ENCODE results near the gene SNHG17. TPM values are rescaled to one million over a fixed set of nuclear protein-coding genes. Genes with fewer than 3 reads are reported as not detected.
"Not testable (repeated sequence)": the region's sequence is repeated elsewhere in the genome, so short reads cannot be mapped to it uniquely, and the experiment has no call there.

Gene SNHG17
- total RNA-seq, 4 donors from 2014 or later, result 0.59 to 58.9 (median 9.3) TPM

DNA sequence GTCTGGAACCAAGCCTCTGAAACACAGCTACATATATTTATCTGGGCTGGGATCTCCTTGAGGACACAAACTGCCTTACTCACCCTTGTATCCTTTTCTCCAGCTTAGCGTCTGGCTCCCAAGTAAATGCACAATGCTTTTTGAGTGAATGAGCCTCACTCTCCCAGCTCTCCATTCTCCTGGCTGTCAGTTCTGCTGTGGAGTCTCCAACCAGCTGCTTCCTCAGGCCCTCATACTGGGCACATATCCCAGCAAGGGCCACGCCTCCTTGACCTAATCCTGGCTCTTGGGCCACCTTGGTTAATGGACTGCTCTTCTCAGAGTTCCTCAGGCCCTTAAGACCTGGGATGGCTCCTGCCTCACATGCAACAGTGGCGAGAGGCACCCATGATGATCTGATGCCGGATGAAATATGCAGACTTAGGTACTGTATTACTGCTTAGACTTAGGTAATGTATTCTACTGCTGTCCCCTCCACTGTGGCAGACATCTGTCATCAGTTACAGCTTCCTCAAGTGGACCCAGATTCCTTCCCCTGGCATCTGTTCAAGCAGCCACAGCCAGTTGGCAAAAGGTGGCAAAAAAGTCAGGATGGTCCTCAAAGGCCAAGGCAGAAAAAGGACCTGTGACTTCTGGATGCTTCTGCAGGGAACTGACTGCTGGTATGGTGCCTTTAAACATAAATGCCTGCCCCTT is 16.5 kb downstream of the SNHG17 start:
- TF ChIP-seq POLR2A (IDR thresholded peaks at IDR 0.05), result no peak
- TF ChIP-seq, protein P1, sequence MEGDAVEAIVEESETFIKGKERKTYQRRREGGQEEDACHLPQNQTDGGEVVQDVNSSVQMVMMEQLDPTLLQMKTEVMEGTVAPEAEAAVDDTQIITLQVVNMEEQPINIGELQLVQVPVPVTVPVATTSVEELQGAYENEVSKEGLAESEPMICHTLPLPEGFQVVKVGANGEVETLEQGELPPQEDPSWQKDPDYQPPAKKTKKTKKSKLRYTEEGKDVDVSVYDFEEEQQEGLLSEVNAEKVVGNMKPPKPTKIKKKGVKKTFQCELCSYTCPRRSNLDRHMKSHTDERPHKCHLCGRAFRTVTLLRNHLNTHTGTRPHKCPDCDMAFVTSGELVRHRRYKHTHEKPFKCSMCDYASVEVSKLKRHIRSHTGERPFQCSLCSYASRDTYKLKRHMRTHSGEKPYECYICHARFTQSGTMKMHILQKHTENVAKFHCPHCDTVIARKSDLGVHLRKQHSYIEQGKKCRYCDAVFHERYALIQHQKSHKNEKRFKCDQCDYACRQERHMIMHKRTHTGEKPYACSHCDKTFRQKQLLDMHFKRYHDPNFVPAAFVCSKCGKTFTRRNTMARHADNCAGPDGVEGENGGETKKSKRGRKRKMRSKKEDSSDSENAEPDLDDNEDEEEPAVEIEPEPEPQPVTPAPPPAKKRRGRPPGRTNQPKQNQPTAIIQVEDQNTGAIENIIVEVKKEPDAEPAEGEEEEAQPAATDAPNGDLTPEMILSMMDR (IDR thresholded peaks at IDR 0.05), result no peak
- Histone ChIP-seq H3K27ac (no peak overlapping the region), H3K9me3 (no peaks in the 10 kb centered on the region), H3K4me3 (no peak overlapping the region), H3K4me1 (no peaks in the 10 kb centered on the region), H3K27me3 (no peaks in the 10 kb centered on the region), H3K36me3 (no peaks in the 10 kb centered on the region)
- intact Hi-C loops (cut with DNase I; ENCODE audit: low total_unique reads), result no loop called here
- DNase-seq, result peak in 1 of 2 donors; percentile 42

DNA sequence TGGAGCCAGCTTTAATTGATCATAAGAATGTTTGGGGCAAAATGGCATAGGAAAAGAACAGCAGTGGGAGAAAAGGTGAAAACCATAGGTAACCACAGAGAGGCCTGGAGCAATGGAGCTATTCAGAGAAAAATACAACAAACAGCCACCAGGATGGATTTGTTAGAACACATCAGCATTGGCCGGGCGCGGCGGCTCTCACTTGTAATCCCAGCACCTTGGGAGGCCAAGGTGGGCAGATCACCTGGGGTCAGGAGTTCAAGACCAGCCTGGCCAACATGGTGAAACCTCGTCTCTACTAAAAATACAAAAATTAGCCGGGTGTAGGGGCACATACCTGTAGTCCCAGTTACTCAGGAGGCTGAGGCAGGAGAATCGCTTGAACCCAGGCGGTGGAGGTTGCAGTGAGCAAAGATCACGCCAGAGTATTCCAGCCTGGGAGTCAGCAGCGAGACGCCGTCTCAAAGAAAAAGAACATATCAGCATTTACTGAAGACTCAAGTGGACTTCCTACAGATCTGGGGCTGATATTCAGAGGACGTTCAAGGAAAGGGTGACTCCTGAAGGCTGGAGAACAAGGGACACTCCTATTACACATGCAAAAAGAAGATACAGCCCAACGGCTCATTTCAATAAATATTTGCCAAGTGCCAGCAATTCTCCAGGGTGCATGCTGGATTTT is 20.2 kb downstream of the SNHG17 start:
- no peak overlapping the region for H3K27ac ChIP-seq
- H3K4me1 ChIP-seq, result no peaks in the 10 kb centered on the region
- TF ChIP-seq, protein P1 (IDR thresholded peaks at IDR 0.05), result no peak
- TF ChIP-seq POLR2A (IDR thresholded peaks at IDR 0.05), result no peak
- no peak overlapping the region for H3K4me3 ChIP-seq
- no peaks in the 10 kb centered on the region for H3K9me3 ChIP-seq
- no peak for DNase-seq
- no peaks in the 10 kb centered on the region for H3K27me3 ChIP-seq
- intact Hi-C loops (cut with DNase I; ENCODE audit: low total_unique reads), result no loop called here
- H3K36me3 ChIP-seq, result no peaks in the 10 kb centered on the region

GRCh38 chr20:38412877-38413577 is 22.1 kb downstream of the SNHG17 start:
- H3K4me1 ChIP-seq, result no peaks in the 10 kb centered on the region
- H3K9me3 ChIP-seq, result no peaks in the 10 kb centered on the region
- DNase-seq, result no peak
- H3K36me3 ChIP-seq, result no peaks in the 10 kb centered on the region
- intact Hi-C loops (cut with DNase I; ENCODE audit: low total_unique reads), result no loop called here
- no peaks in the 10 kb centered on the region for H3K27me3 ChIP-seq
- H3K4me3 ChIP-seq, result no peak overlapping the region
- no peak overlapping the region for H3K27ac ChIP-seq
- TF ChIP-seq, protein P1 (IDR thresholded peaks at IDR 0.05), result no peak
- no peak for TF ChIP-seq POLR2A (IDR thresholded peaks at IDR 0.05)

DNA sequence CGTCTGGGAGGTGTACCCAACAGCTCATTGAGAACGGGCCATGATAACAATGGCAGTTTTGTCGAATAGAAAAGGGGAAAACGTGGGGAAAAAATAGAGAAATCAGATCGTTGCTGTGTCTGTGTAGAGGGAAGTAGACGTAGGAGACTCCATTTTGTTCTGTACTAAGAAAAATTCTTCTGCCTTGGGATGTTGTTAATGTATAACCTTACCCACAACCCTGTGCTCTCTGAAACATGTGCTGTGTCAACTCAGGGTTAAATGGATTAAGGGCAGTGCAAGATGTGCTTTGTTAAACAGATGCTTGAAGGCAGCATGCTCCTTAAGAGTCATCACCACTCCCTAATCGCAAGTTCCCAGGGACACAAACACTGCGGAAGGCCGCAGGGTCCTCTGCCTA is 27.3 kb downstream of the SNHG17 start:
- H3K4me3 ChIP-seq; H3K36me3 ChIP-seq; H3K9me3 ChIP-seq; intact Hi-C loops (cut with DNase I; ENCODE audit: low total_unique reads); H3K4me1 ChIP-seq; H3K27ac ChIP-seq; DNase-seq; H3K27me3 ChIP-seq: not testable (repeated sequence)

DNA sequence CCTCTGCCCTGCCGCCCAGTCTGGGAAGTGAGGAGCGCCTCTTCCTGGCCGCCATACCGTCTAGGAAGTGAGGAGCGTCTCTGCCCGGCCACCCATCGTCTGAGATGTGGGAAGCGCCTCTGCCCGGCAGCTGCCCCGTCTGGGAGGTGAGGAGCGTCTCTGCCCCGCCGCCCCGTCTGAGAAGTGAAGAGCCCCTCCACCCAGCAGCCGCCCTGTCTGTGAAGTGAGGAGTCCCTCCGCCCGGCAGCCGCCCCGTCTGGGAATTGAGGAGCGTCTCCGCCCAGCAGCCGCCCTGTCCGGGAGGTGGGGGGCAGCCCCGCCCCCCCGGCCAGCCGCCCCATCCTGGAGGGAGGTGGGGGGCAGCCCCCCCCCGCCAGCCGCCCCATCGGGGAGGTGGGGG is 27.8 kb downstream of the SNHG17 start:
- H3K27ac ChIP-seq, result no peak overlapping the region
- no peaks in the 10 kb centered on the region for H3K9me3 ChIP-seq
- no peak overlapping the region for H3K4me3 ChIP-seq
- H3K4me1 ChIP-seq, result no peaks in the 10 kb centered on the region
- no peak for DNase-seq
- TF ChIP-seq POLR2A (IDR thresholded peaks at IDR 0.05), result no peak
- TF ChIP-seq, protein P1 (IDR thresholded peaks at IDR 0.05), result no peak
- intact Hi-C loops (cut with DNase I; ENCODE audit: low total_unique reads), result no loop called here
- H3K27me3 ChIP-seq, result no peaks in the 10 kb centered on the region
- no peaks in the 10 kb centered on the region for H3K36me3 ChIP-seq

All from uterus (tissue), 4 donors.